H1 (cell line): Measurements from ENCODE around the gene CIAO2A. TPM values are rescaled to one million over a fixed set of nuclear protein-coding genes. Genes with fewer than 3 reads are reported as not detected.
"Not testable (repeated sequence)": the region's sequence is repeated elsewhere in the genome, so short reads cannot be mapped to it uniquely, and the experiment has no call there.

Experiments
- CTCF ChIA-PET: fragments of 300-600 bp; sonication (Branson Sonifier 250); formaldehyde crosslinking; loops from one replicate; lab custom pipeline; 2021; ENCODE audit not compliant: partially characterized antibody; lab: Charles Lee
- POLR2A ChIA-PET: fragments of 300-600 bp; sonication (Branson Sonifier 250); formaldehyde crosslinking; loops from one replicate; lab custom pipeline; 2021; ENCODE audit warnings: inconsistent platforms; ENCODE audit not compliant: partially characterized antibody; lab: Charles Lee
- DNase-seq, 2 experiments: peaks; one replicate each; pipeline versions ENCODE4 v3.0.0 to v3.0.0-alpha.2; 2010 to 2022; ENCODE audit warnings: low spot score in 2 of 2, low read depth in 1 of 2, mixed read lengths in 1 of 2
- FAIRE-seq: peaks from 2 replicates; lab custom pipeline; 2011; peaks lifted over from hg19 to GRCh38; lab: Jason Lieb, UNC
- H2AFZ ChIP-seq: 2 replicates; pipeline ENCODE4 v1.8.1; 2012; ENCODE audit warnings: low read length, inconsistent platforms
- H2AK5ac ChIP-seq: 2 replicates; pipeline ENCODE4 v1.6.1; 2013; ENCODE audit warnings: low read depth, low read length
- H2BK120ac ChIP-seq: replicated peaks from 2 replicates; pipeline ENCODE3; 2013; ENCODE audit warnings: low read depth, low read length, inconsistent platforms
- H2BK12ac ChIP-seq: 2 replicates; pipeline ENCODE4 v1.6.1; 2013; ENCODE audit warnings: low read depth, low read length
- H2BK15ac ChIP-seq: 2 replicates; pipeline ENCODE4 v1.6.1; 2013; ENCODE audit warnings: low read length
- H2BK20ac ChIP-seq: 2 replicates; pipeline ENCODE4 v1.6.1; 2013; ENCODE audit warnings: low read length
- H2BK5ac ChIP-seq: 2 replicates; pipeline ENCODE4 v1.6.1; 2013; ENCODE audit warnings: low read depth, low read length
- H3K14ac ChIP-seq: 2 replicates; pipeline ENCODE4 v1.6.1; 2013; ENCODE audit warnings: inconsistent platforms; ENCODE audit not compliant: insufficient read length
- H3K18ac ChIP-seq: 2 replicates; pipeline ENCODE4 v1.6.1; 2013; ENCODE audit warnings: low read length; ENCODE audit errors: extremely low read depth
- H3K23ac ChIP-seq: 2 replicates; pipeline ENCODE4 v1.6.1; 2013; ENCODE audit warnings: inconsistent platforms; ENCODE audit not compliant: insufficient read length
- H3K23me2 ChIP-seq: 2 replicates; pipeline ENCODE4 v1.6.1; 2013; ENCODE audit warnings: low read depth, low read length
- H3K27ac ChIP-seq: 2 replicates; pipeline ENCODE4 v1.6.1; 2011; ENCODE audit warnings: low read depth, low read length, inconsistent platforms
- H3K27me3 ChIP-seq, 4 experiments: replicated peaks in 1 of 4; 1 replicate in 1 of 4; 2 replicates in 3 of 4; pipeline versions ENCODE4 v1.6.1 to v1.8.1; 2011 to 2013; ENCODE audit warnings: low read length in 3 of 4, mild to moderate bottlenecking in 3 of 4, inconsistent platforms in 2 of 4, mixed read lengths in 2 of 4, moderate library complexity in 1 of 4; ENCODE audit not compliant: control insufficient read depth in 3 of 4, insufficient read depth in 3 of 4; ENCODE audit errors: extremely low read depth in 1 of 4
- H3K36me3 ChIP-seq, 4 experiments: 2 replicates each; pipeline versions ENCODE4 v1.6.1 to v1.8.1; 2011 to 2013; ENCODE audit warnings: mild to moderate bottlenecking in 4 of 4, low read length in 3 of 4, moderate library complexity in 2 of 4, control low read depth in 1 of 4, inconsistent platforms in 1 of 4; ENCODE audit not compliant: insufficient read depth in 4 of 4, control insufficient read depth in 2 of 4
- H3K4ac ChIP-seq: replicated peaks from 2 replicates; pipeline ENCODE3; 2013; ENCODE audit warnings: low read length, low read depth, mixed read lengths, inconsistent platforms; ENCODE audit not compliant: insufficient read length
- H3K4me1 ChIP-seq, 4 experiments: replicated peaks in 1 of 4; 1 replicate in 1 of 4; 2 replicates in 3 of 4; pipeline versions ENCODE4 v1.6.1 to v1.8.1; 2011 to 2013; ENCODE audit warnings: low read length in 3 of 4, inconsistent platforms in 2 of 4, mixed read lengths in 1 of 4; ENCODE audit not compliant: insufficient read depth in 4 of 4, control insufficient read depth in 3 of 4
- H3K4me2 ChIP-seq, 2 experiments: 2 replicates each; pipeline versions ENCODE4 v1.6.1 to v1.8.1; 2011 to 2013; ENCODE audit warnings: low read depth in 2 of 2, low read length in 2 of 2, control low read depth in 1 of 2, inconsistent platforms in 1 of 2, mild to moderate bottlenecking in 1 of 2; ENCODE audit not compliant: insufficient read depth in 1 of 2
- H3K4me3 ChIP-seq, 4 experiments: fragments of 200-600, 300-600 bp in 1 of 4; sonication (generic), shearing (Covaris generic), sonication (Bioruptor Twin) in 1 of 4; 2 replicates each; pipeline versions ENCODE4 v1.5.1 to v1.8.1; 2011 to 2016; ENCODE audit warnings: low read length in 4 of 4, low read depth in 3 of 4, control low read depth in 2 of 4, inconsistent platforms in 2 of 4, mild to moderate bottlenecking in 2 of 4, mixed read lengths in 1 of 4, moderate library complexity in 1 of 4; ENCODE audit not compliant: insufficient read depth in 2 of 4; ENCODE audit errors: extremely low read depth in 1 of 4
- H3K56ac ChIP-seq: replicated peaks from 2 replicates; pipeline ENCODE3; 2013; ENCODE audit warnings: low read depth, mild to moderate bottlenecking, mixed read lengths, low read length, inconsistent platforms; ENCODE audit not compliant: insufficient read length
- H3K79me1 ChIP-seq: 2 replicates; pipeline ENCODE4 v1.6.1; 2013; ENCODE audit warnings: low read depth, low read length, control low read depth
- H3K79me2 ChIP-seq, 2 experiments: 2 replicates each; pipeline versions ENCODE4 v1.6.1 to v1.8.1; 2012 to 2013; ENCODE audit warnings: low read length in 2 of 2, mild to moderate bottlenecking in 2 of 2, inconsistent platforms in 1 of 2; ENCODE audit not compliant: insufficient read depth in 2 of 2, control insufficient read depth in 1 of 2
- H3K9ac ChIP-seq, 4 experiments: replicated peaks in 1 of 4; 1 replicate in 1 of 4; 2 replicates in 3 of 4; pipeline versions ENCODE4 v1.6.1 to v1.8.1; 2011 to 2013; ENCODE audit warnings: low read depth in 3 of 4, low read length in 3 of 4, control low read depth in 2 of 4, mild to moderate bottlenecking in 2 of 4, moderate library complexity in 2 of 4, inconsistent platforms in 1 of 4; ENCODE audit errors: extremely low read depth in 1 of 4
- H3K9me3 ChIP-seq, 2 experiments: 2 replicates each; pipeline versions ENCODE4 v1.6.1 to v1.8.1; 2012 to 2013; ENCODE audit warnings: mild to moderate bottlenecking in 2 of 2, moderate library complexity in 2 of 2, control low read depth in 1 of 2, inconsistent platforms in 1 of 2, low read depth in 1 of 2, low read length in 1 of 2, mixed read lengths in 1 of 2; ENCODE audit not compliant: insufficient read depth in 2 of 2
- H4K20me1 ChIP-seq, 2 experiments: replicated peaks in 1 of 2; 2 replicates each; pipeline versions ENCODE3 to v1.8.1; 2011 to 2013; ENCODE audit warnings: inconsistent platforms in 2 of 2, low read length in 2 of 2, mild to moderate bottlenecking in 1 of 2; ENCODE audit not compliant: insufficient read depth in 2 of 2, control insufficient read depth in 1 of 2
- H4K5ac ChIP-seq: 2 replicates; pipeline ENCODE4 v1.6.1; 2013; ENCODE audit warnings: low read length, low read depth, mixed read lengths, inconsistent platforms; ENCODE audit not compliant: insufficient read length
- H4K8ac ChIP-seq: 2 replicates; pipeline ENCODE4 v1.8.0; 2013; ENCODE audit warnings: mild to moderate bottlenecking, moderate library complexity, low read length, inconsistent platforms; ENCODE audit not compliant: insufficient read depth; ENCODE audit errors: extremely low read depth
- H4K91ac ChIP-seq: replicated peaks from 2 replicates; pipeline ENCODE3; 2013; ENCODE audit warnings: low read length, mixed read lengths, inconsistent platforms; ENCODE audit not compliant: insufficient read length
- WGBS, 2 experiments: shearing (Covaris generic) in 1 of 2; methylation state at CpG; one replicate each; pipeline versions ENCODE4 v1.1.6 to v1.1.7; 2013 to 2015; ENCODE audit warnings: low lambda C conversion rate in 2 of 2, mixed read lengths in 2 of 2, inconsistent platforms in 1 of 2, low coverage in 1 of 2, missing lambda C conversion rate in 1 of 2; ENCODE audit not compliant: insufficient replicate concordance in 2 of 2, insufficient coverage in 1 of 2, insufficient read length in 1 of 2; ENCODE audit errors: extremely low coverage in 1 of 2, missing lambda C conversion rate in 1 of 2; 5-methylcytosine and 5-hydroxymethylcytosine counted together
- polyA plus RNA-seq, 7 experiments: library from polyadenylated mRNA; depleted of rRNA in 3 of 7; stranded (reverse) in 5 of 7; unstranded in 2 of 7; fragments of >200 nt in 5 of 7; fragments of 200-250 nt in 2 of 7; gene quantifications; 1 replicate in 5 of 7; 2 replicates in 1 of 7; 4 replicates in 1 of 7; pipeline versions ENCODE4 v1.2.1 to v1.2.3, GENCODE V29; 2011 to 2013; ENCODE audit warnings: missing spikeins in 2 of 7, mixed read lengths in 2 of 7
- total RNA-seq: library from RNA; stranded (reverse); fragmentation: NEBNext Ultra II Directional; extraction: Animal tissue kit (Norgen Biotek cat#: 25700); gene quantifications from 2 replicates; pipeline ENCODE4 v1.2.1, GENCODE V29; 2021

Gene CIAO2A
- total and polyA plus RNA-seq, 2 of the 8 experiments (the other 6 are each of a cell fraction or from before 2014, with no cell fraction given), result 76.4 to 86.5 TPM

DNA sequence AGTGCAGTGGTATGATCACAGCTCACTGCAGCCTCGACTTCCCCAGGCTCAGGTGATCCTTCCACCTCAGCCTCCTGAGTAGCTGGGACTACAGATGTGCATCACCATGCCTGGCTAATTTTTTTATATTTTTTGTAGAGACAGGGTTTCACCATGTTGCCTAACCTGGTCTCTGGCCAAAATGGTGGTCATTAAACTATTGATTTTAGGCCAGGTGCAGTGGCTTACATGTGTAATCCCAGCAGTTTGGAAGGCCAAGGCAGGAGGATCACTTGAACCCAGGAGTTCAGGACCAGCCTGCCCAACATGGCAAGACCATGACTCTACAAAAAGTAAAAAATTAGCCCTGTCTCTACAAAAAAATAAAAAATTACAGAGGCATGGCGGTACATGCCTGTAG lies 26.7 kb upstream of the CIAO2A start:
- not testable (repeated sequence) for H4K5ac ChIP-seq, H4K20me1 ChIP-seq, H3K79me2 ChIP-seq, H3K23ac ChIP-seq, DNase-seq, H4K8ac ChIP-seq, H3K23me2 ChIP-seq, H2AFZ ChIP-seq, FAIRE-seq, H3K4me3 ChIP-seq, H2BK15ac ChIP-seq, H3K79me1 ChIP-seq, H3K9me3 ChIP-seq, H2BK12ac ChIP-seq, H3K4me1 ChIP-seq, H3K14ac ChIP-seq, H3K4me2 ChIP-seq, H2BK120ac ChIP-seq, H3K18ac ChIP-seq, H4K91ac ChIP-seq, H3K9ac ChIP-seq, H2AK5ac ChIP-seq, H3K4ac ChIP-seq, H3K27me3 ChIP-seq, H3K27ac ChIP-seq, H2BK5ac ChIP-seq, H2BK20ac ChIP-seq, H3K56ac ChIP-seq
- WGBS, 2 experiments, result 94% methylated on average over 2 of the region's 2 CpGs; no CpG with 5 or more reads in 1 of the 2 experiments
- ChIA-PET CTCF (interaction anchor here (0.6 kb wide), 1 partner anchor 638 kb away, joined by 3 read pairs; no protein-coding TSS in a partner anchor), POLR2A (interaction anchor here (1.0 to 1.5 kb wide), 2 partner anchors 9 to 14 kb away, joined by 4 read pairs; no protein-coding TSS in a partner anchor)
- H3K36me3 ChIP-seq, result peaks cover 6 to 45% (median 11%) of the 10 kb centered on the region in 4 experiments; a peak in 7 of 8 replicates
